A549 (cell line): ENCODE measurements around the gene ZNF280C. TPM values are rescaled to one million over a fixed set of nuclear protein-coding genes. Genes with fewer than 3 reads are reported as not detected.
A peak's percentile ranks its signal among the peaks of the same experiment; 100 is the strongest.
"Not testable (repeated sequence)": the region's sequence is repeated elsewhere in the genome, so short reads cannot be mapped to it uniquely, and the experiment has no call there.

ENCODE experiments used
- ATAC-seq, 2 experiments: fragments of 200-7000 bp in 1 of 2; fragments of >200 bp in 1 of 2; cut with Nextera tagmentation in 1 of 2; cut with Tn5 transposase in 1 of 2; 3 replicates each; pipeline versions ENCODE4 v1.8.0 to v1.9.1; 2018 to 2020; ENCODE audit warnings: mild to moderate bottlenecking in 1 of 2, moderate library complexity in 1 of 2
- CTCF ChIA-PET: fragments of 300-600 bp; sonication (Branson Sonifier 250); formaldehyde crosslinking; extraction: SDS; loops from one replicate; lab custom pipeline; 2021; ENCODE audit warnings: antibody characterized with exemption, inconsistent platforms; lab: Yijun Ruan, JAX
- POLR2A ChIA-PET: fragments of 350-600 bp; formaldehyde crosslinking; extraction: SDS; loops from one replicate; lab custom pipeline; 2021; ENCODE audit warnings: antibody characterized with exemption, inconsistent platforms; lab: Yijun Ruan, JAX
- DNase-seq, 2 experiments: peaks; one replicate each; pipeline versions ENCODE4 v3.0.0 to v3.0.0-alpha.2; 2011 to 2016; ENCODE audit warnings: low read depth in 1 of 2, low spot score in 1 of 2
- FAIRE-seq: peaks from 2 replicates; lab custom pipeline; 2011; peaks lifted over from hg19 to GRCh38; lab: Jason Lieb, UNC
- H3K27ac ChIP-seq, 2 experiments: fragments of >200 bp; sonication (Bioruptor Twin); formaldehyde crosslinking; 3 replicates each; pipeline ENCODE4 v1.5.1; 2016 to 2017
- H3K4me1 ChIP-seq: fragments of >200 bp; sonication (Bioruptor Twin); formaldehyde crosslinking; 3 replicates; pipeline ENCODE4 v1.6.1; 2016
- H3K4me2 ChIP-seq: fragments of >200 bp; sonication (Bioruptor Twin); formaldehyde crosslinking; 3 replicates; pipeline ENCODE4 v1.6.1; 2016
- H3K4me3 ChIP-seq: fragments of >200 bp; sonication (Bioruptor Twin); formaldehyde crosslinking; 3 replicates; pipeline ENCODE4 v1.5.1; 2016
- H3K9me3 ChIP-seq: fragments of >200 bp; sonication (Bioruptor Twin); formaldehyde crosslinking; 3 replicates; pipeline ENCODE4 v1.6.1; 2016
- CBX2 ChIP-seq: fragments of 200-600 bp; sonication (generic); IDR thresholded peaks from 2 replicates; pipeline ENCODE4 v1.6.1; 2016; ENCODE audit warnings: low read depth, mild to moderate bottlenecking, borderline replicate concordance
- EHMT2 ChIP-seq: fragments of 200-600 bp; sonication (generic); IDR thresholded peaks from 2 replicates; pipeline ENCODE4 v1.6.1; 2016; ENCODE audit warnings: antibody characterized with exemption, low read depth, mild to moderate bottlenecking, moderate library complexity
- HEYL ChIP-seq: fragments of 250-450 bp; sonication (Bioruptor Pico); IDR thresholded peaks from 2 replicates; pipeline ENCODE4 v1.8.0; 2021; ENCODE audit warnings: mild to moderate bottlenecking, moderate library complexity
- HOXA7 ChIP-seq: fragments of 250-450 bp; sonication (Bioruptor Pico); IDR thresholded peaks from 2 replicates; pipeline ENCODE4 v1.5.0; 2020; ENCODE audit warnings: mild to moderate bottlenecking, moderate library complexity
- JUN ChIP-seq, 2 experiments: fragments of >200 bp; sonication (Bioruptor Twin); formaldehyde crosslinking; IDR thresholded peaks; 2 replicates in 1 of 2; 3 replicates in 1 of 2; pipeline ENCODE4 v1.6.1; 2016 to 2017
- JUNB ChIP-seq: fragments of >200 bp; sonication (Bioruptor Twin); formaldehyde crosslinking; IDR thresholded peaks from 2 replicates; pipeline ENCODE4 v1.6.1; 2016
- MAZ ChIP-seq: fragments of 150-350 bp; IDR thresholded peaks from 2 replicates; pipeline ENCODE4 v1.6.1; 2014; ENCODE audit warnings: antibody characterized with exemption, low read depth, low read length, borderline replicate concordance
- PHF8 ChIP-seq: fragments of 200-600 bp; sonication (generic); IDR thresholded peaks from 2 replicates; pipeline ENCODE4 v1.6.1; 2016; ENCODE audit warnings: low read depth, mild to moderate bottlenecking, antibody characterized with exemption, moderate library complexity, borderline replicate concordance
- POLR2A ChIP-seq: IDR thresholded peaks from 2 replicates; pipeline ENCODE4 v1.6.1; 2012; ENCODE audit warnings: mild to moderate bottlenecking, low read length
- POLR2AphosphoS2 ChIP-seq: conservative IDR thresholded peaks from 2 replicates; pipeline ENCODE4 v1.6.1; 2012; ENCODE audit warnings: low read length, improper control_type of control experiment, inconsistent platforms
- RFX5 ChIP-seq: fragments of 450-650 bp; IDR thresholded peaks from 2 replicates; pipeline ENCODE4 v1.7.1; 2014; ENCODE audit warnings: antibody characterized with exemption, mild to moderate bottlenecking, moderate library complexity
- SMC3 ChIP-seq: fragments of >200 bp; sonication (Bioruptor Twin); formaldehyde crosslinking; IDR thresholded peaks from 3 replicates; pipeline ENCODE4 v1.6.1; 2018; ENCODE audit warnings: inconsistent platforms
- SREBF2 ChIP-seq: fragments of 450-650 bp; IDR thresholded peaks from 2 replicates; pipeline ENCODE4 v1.6.1; 2014; ENCODE audit warnings: mild to moderate bottlenecking, moderate library complexity
- TFCP2L1 ChIP-seq: fragments of 250-450 bp; sonication (Bioruptor Pico); IDR thresholded peaks from 2 replicates; pipeline ENCODE4 v1.5.0; 2021; ENCODE audit warnings: mild to moderate bottlenecking
- ZSCAN20 ChIP-seq: fragments of 250-450 bp; sonication (Bioruptor Pico); IDR thresholded peaks from 2 replicates; pipeline ENCODE4 v1.8.0; 2022; ENCODE audit warnings: mild to moderate bottlenecking, moderate library complexity
- WGBS: methylation state at CpG from one replicate; pipeline ENCODE4 v1.1.6; 2017; ENCODE audit errors: missing lambda C conversion rate; 5-methylcytosine and 5-hydroxymethylcytosine counted together
- polyA plus RNA-seq, 4 experiments: library from polyadenylated mRNA; depleted of rRNA in 3 of 4; stranded (reverse); fragments of >200 nt; fragmentation: RNase III in 1 of 4; extraction: RNeasy Plus Mini Kit Qiagen cat#74134 plus additional on column Dnase treatment in 1 of 4; gene quantifications; 2 replicates in 3 of 4; 3 replicates in 1 of 4; pipeline ENCODE4 v1.2.3, GENCODE V29; 2011 to 2017
- TF ChIP-seq, protein P1 (sequence below): fragments of >200 bp; sonication (Bioruptor Twin); formaldehyde crosslinking; IDR thresholded peaks from 3 replicates; pipeline ENCODE4 v1.5.1; 2016
- TF ChIP-seq, protein P2 (sequence below): IDR thresholded peaks from 2 replicates; pipeline ENCODE4 v1.6.1; 2012; ENCODE audit warnings: low read depth, borderline replicate concordance

The ZNF280C gene
- polyA plus RNA-seq, 2 of the 4 experiments (the other 2 are of a cell fraction), result 3.9 to 18.8 TPM

DNA sequence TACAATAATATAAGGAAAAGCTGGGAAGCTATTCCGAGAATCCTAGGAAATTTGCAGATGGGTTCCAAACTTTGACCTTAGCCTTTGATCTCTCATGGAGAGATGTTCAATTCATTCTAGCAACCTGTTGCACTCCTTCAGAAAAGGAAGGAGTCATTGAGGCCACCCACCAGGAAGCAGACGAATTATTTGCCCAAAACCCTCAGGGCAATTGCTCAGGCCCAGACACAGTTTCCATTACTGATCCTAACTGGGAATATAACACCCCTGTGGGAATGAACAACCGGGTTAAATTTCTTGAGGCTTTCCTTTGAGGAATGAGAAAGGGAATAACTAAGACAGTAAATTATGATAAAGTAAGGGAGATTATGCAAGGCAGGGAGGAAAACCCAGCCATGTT lies 13.5 kb upstream of the ZNF280C start:
- POLR2A ChIA-PET, result no interaction called here
- ATAC-seq, result no peak
- no peak overlapping the region for H3K4me2 ChIP-seq
- no peak overlapping the region for H3K4me3 ChIP-seq
- WGBS, result 59% methylated on average over 3 of the region's 3 CpGs
- H3K4me1 ChIP-seq, result no peaks in the 10 kb centered on the region
- CTCF ChIA-PET, result no interaction called here
- FAIRE-seq, result no peak
- H3K9me3 ChIP-seq, result no peaks in the 10 kb centered on the region
- no peak overlapping the region for H3K27ac ChIP-seq
- TF ChIP-seq TFCP2L1 (CRISPR knock-in tag) (no peak), HEYL (CRISPR knock-in tag) (no peak), JUN (IDR thresholded peaks at IDR 0.05) (no peak), SMC3 (no peak), EHMT2 (no peak), POLR2AphosphoS2 (no peak)
- no peak for DNase-seq

GRCh38 chrX:130280901-130281300 lies 12.2 kb upstream of the ZNF280C start:
- ChIA-PET CTCF (no interaction called here), POLR2A (no interaction called here)
- Histone ChIP-seq H3K4me2 (no peak overlapping the region), H3K9me3 (no peaks in the 10 kb centered on the region), H3K4me1 (no peaks in the 10 kb centered on the region), H3K27ac (no peak overlapping the region), H3K4me3 (no peak overlapping the region)
- ATAC-seq (no peak), DNase-seq (no peak), FAIRE-seq (no peak)
- TF ChIP-seq CBX2, result no peak
- no peak for TF ChIP-seq RFX5
- no peak for TF ChIP-seq PHF8
- no peak for TF ChIP-seq HEYL (CRISPR knock-in tag)
- TF ChIP-seq SREBF2, result no peak
- TF ChIP-seq, protein P1, sequence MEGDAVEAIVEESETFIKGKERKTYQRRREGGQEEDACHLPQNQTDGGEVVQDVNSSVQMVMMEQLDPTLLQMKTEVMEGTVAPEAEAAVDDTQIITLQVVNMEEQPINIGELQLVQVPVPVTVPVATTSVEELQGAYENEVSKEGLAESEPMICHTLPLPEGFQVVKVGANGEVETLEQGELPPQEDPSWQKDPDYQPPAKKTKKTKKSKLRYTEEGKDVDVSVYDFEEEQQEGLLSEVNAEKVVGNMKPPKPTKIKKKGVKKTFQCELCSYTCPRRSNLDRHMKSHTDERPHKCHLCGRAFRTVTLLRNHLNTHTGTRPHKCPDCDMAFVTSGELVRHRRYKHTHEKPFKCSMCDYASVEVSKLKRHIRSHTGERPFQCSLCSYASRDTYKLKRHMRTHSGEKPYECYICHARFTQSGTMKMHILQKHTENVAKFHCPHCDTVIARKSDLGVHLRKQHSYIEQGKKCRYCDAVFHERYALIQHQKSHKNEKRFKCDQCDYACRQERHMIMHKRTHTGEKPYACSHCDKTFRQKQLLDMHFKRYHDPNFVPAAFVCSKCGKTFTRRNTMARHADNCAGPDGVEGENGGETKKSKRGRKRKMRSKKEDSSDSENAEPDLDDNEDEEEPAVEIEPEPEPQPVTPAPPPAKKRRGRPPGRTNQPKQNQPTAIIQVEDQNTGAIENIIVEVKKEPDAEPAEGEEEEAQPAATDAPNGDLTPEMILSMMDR, result no peak
- TF ChIP-seq HOXA7 (CRISPR knock-in tag), result no peak
- TF ChIP-seq JUNB, result no peak
- no peak for TF ChIP-seq MAZ
- TF ChIP-seq ZSCAN20 (CRISPR knock-in tag), result no peak
- no peak for TF ChIP-seq POLR2A
- TF ChIP-seq, protein P2, sequence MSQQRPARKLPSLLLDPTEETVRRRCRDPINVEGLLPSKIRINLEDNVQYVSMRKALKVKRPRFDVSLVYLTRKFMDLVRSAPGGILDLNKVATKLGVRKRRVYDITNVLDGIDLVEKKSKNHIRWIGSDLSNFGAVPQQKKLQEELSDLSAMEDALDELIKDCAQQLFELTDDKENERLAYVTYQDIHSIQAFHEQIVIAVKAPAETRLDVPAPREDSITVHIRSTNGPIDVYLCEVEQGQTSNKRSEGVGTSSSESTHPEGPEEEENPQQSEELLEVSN, result no peak
- 55% methylated on average over 3 of the region's 3 CpGs for WGBS

- H3K4me2 ChIP-seq, H3K9me3 ChIP-seq, ATAC-seq, FAIRE-seq, H3K4me3 ChIP-seq, H3K4me1 ChIP-seq, DNase-seq, POLR2A ChIA-PET, CTCF ChIA-PET, H3K27ac ChIP-seq: not testable (repeated sequence)
- WGBS, result 49% methylated on average over 2 of the region's 2 CpGs
Observed at GRCh38 chrX:130272253-130272652, 3.6 kb upstream of the ZNF280C start.

GRCh38 chrX:130269391-130269790 lies 692 bp upstream of the ZNF280C start:
- 0 out of 3 replicates have a peak overlapping the region, but pooled peaks have one; percentile 56 for H3K4me2 ChIP-seq
- ATAC-seq, H3K9me3 ChIP-seq, H3K4me3 ChIP-seq, DNase-seq, FAIRE-seq, H3K27ac ChIP-seq, CTCF ChIA-PET: not testable (repeated sequence)
- POLR2A ChIA-PET, result interaction anchor here (1.3 kb wide), 1 partner anchor 61 kb away, joined by 6 read pairs; no protein-coding TSS in a partner anchor
- 96% methylated on average over 12 of the region's 12 CpGs for WGBS
- peaks cover 22% of the 10 kb centered on the region for H3K4me1 ChIP-seq
